Stomach (tissue), 9 donors: ENCODE measurements around the gene RGS3. TPM values are rescaled to one million over a fixed set of nuclear protein-coding genes. Genes with fewer than 3 reads are reported as not detected.

ENCODE experiments used
- DNase-seq, 2 donors: peaks; one replicate each; pipeline versions ENCODE4 v3.0.0 to v3.0.0-alpha.2; 2013 to 2019
- H3K27ac ChIP-seq, 5 donors: fragments of 200-600 bp in 4 of 5; sonication (generic) in 4 of 5; one replicate each; pipeline ENCODE4 v1.5.1; 2013 to 2019; ENCODE audit warnings: mild to moderate bottlenecking in 1 of 5, moderate library complexity in 1 of 5
- H3K27me3 ChIP-seq, 3 donors: fragments of 200-600 bp; sonication (generic); one replicate each; pipeline ENCODE4 v1.5.1; 2017 to 2019; ENCODE audit warnings: mixed run types in 1 of 3
- H3K36me3 ChIP-seq, 4 donors: fragments of 200-600 bp; sonication (generic); 1 replicate in 3 of 4; 2 replicates in 1 of 4; pipeline ENCODE4 v1.5.1; 2016 to 2019
- H3K4me1 ChIP-seq, 4 donors: fragments of 200-600 bp; sonication (generic); one replicate each; pipeline ENCODE4 v1.5.1; 2016 to 2019
- H3K4me3 ChIP-seq, 4 donors: fragments of 200-600 bp; sonication (generic) in 3 of 4; one replicate each; pipeline ENCODE4 v1.5.1; 2016 to 2019; ENCODE audit warnings: mild to moderate bottlenecking in 1 of 4
- H3K9me3 ChIP-seq, 4 donors: fragments of 200-600 bp; sonication (generic); one replicate each; pipeline ENCODE4 v1.5.1; 2016 to 2019
- CTCF ChIP-seq, 7 experiments: fragments of 450-650 bp in 4 of 7; fragments of 200-600 bp in 3 of 7; sonication (generic) in 3 of 7; IDR thresholded peaks; one replicate each; pipeline ENCODE4 v1.5.1; 2016 to 2019; ENCODE audit warnings: antibody characterized with exemption in 7 of 7, control low read depth in 2 of 7, mild to moderate bottlenecking in 1 of 7
- EP300 ChIP-seq: sonication (generic); formaldehyde crosslinking; IDR thresholded peaks from one replicate; pipeline ENCODE4 v1.6.1; 2017; ENCODE audit warnings: antibody characterized with exemption
- POLR2A ChIP-seq, 4 donors: fragments of 450-650 bp; IDR thresholded peaks; one replicate each; pipeline ENCODE4 v1.6.1; 2016; ENCODE audit warnings: antibody characterized with exemption in 4 of 4, control low read depth in 2 of 4, mild to moderate bottlenecking in 1 of 4, moderate library complexity in 1 of 4
- POLR2AphosphoS5 ChIP-seq, 3 donors: sonication (generic); formaldehyde crosslinking; IDR thresholded peaks; one replicate each; pipeline ENCODE4 v1.6.1; 2016; ENCODE audit warnings: antibody characterized with exemption in 3 of 3
- WGBS, 5 donors: extraction: QIAGEN DNeasy Blood & Tissue Kit in 3 of 5; methylation state at CpG; one replicate each; pipeline versions ENCODE4 v1.1.5 to v1.1.7; 2013 to 2018; 5-methylcytosine and 5-hydroxymethylcytosine counted together
- intact Hi-C: fragments of 100-400 bp; cut with DNase I; formaldehyde crosslinking; loops from one replicate; pipeline ENCODE4 v1.15.1; 2023; ENCODE audit warnings: low total_unique reads
- polyA plus RNA-seq, 3 donors: library from polyadenylated mRNA; stranded (reverse); fragments of 200-250 nt; gene quantifications; one replicate each; pipeline ENCODE4 v1.2.3, GENCODE V29; 2013
- total RNA-seq, 5 donors: library from RNA; depleted of rRNA; stranded (reverse); fragments of >200 nt; gene quantifications; one replicate each; pipeline versions ENCODE4 v1.1.0 to v1.2.3, GENCODE V29; 2014 to 2016
- donor health status: healthy with polysubstance abuse.
- donor health status: Bipolar disorder and iron deficiency.
- donor health status: healthy.

RGS3 gene
- total and polyA plus RNA-seq, 8 donors, result 26.6 to 71.4 (median 35.7) TPM

GRCh38 chr9:113499153-113499875 is 35.8 kb downstream of the RGS3 start:
- no peak overlapping the region for H3K27ac ChIP-seq
- peaks cover 0 to 13% (median 4%) of the 10 kb centered on the region in 4 donors for H3K4me1 ChIP-seq
- intact Hi-C loops, result no loop called here
- peaks cover 0 to 5% (median 2%) of the 10 kb centered on the region in 4 donors for H3K36me3 ChIP-seq
- no peak for TF ChIP-seq EP300
- no peak for TF ChIP-seq CTCF (IDR thresholded peaks at IDR 0.05)
- TF ChIP-seq POLR2AphosphoS5 (IDR thresholded peaks at IDR 0.05), result no peak
- no peak for TF ChIP-seq POLR2A (IDR thresholded peaks at IDR 0.05)
- 89 to 95% (median 92%) methylated on average over 9 to 10 of the region's 10 CpGs for WGBS, 5 donors
- no peaks in the 10 kb centered on the region for H3K9me3 ChIP-seq
- DNase-seq, result no peak
- H3K27me3 ChIP-seq, result no peaks in the 10 kb centered on the region
- H3K4me3 ChIP-seq, result no peak overlapping the region

GRCh38 chr9:113499876-113500497 is 36.5 kb downstream of the RGS3 start:
- Histone ChIP-seq H3K36me3 (peaks cover 0 to 5% (median 2%) of the 10 kb centered on the region in 4 donors), H3K4me3 (no peak overlapping the region), H3K4me1 (peaks cover 0 to 19% (median 8%) of the 10 kb centered on the region in 4 donors), H3K27me3 (no peaks in the 10 kb centered on the region), H3K27ac (peak overlapping the region in 1 of 5 donors; percentile 25), H3K9me3 (no peaks in the 10 kb centered on the region)
- DNase-seq, result no peak
- WGBS, 5 donors, result 81 to 92% (median 84%) methylated on average over 5 of the region's 5 CpGs
- intact Hi-C loops, result no loop called here
- TF ChIP-seq EP300 (no peak), POLR2A (IDR thresholded peaks at IDR 0.05) (no peak), POLR2AphosphoS5 (IDR thresholded peaks at IDR 0.05) (no peak), CTCF (IDR thresholded peaks at IDR 0.05) (no peak)

- DNase-seq, result no peak
- TF ChIP-seq POLR2AphosphoS5 (IDR thresholded peaks at IDR 0.05) (no peak), CTCF (IDR thresholded peaks at IDR 0.05) (no peak), EP300 (no peak), POLR2A (IDR thresholded peaks at IDR 0.05) (no peak)
- Histone ChIP-seq H3K27ac (peak overlapping the region in 4 of 5 donors; percentile 29 to 66 (median 54)), H3K9me3 (no peaks in the 10 kb centered on the region), H3K27me3 (no peaks in the 10 kb centered on the region), H3K36me3 (peaks cover 0 to 9% (median 3%) of the 10 kb centered on the region in 4 donors), H3K4me1 (peaks cover 0 to 19% (median 8%) of the 10 kb centered on the region in 4 donors), H3K4me3 (peak overlapping the region; percentile 5 to 32 (median 20))
- intact Hi-C loops, result no loop called here
- WGBS, 5 donors, result 84 to 89% (median 86%) methylated on average over 19 to 20 of the region's 20 CpGs
These were observed 37.7 kb downstream of the RGS3 start for GRCh38 chr9:113501129-113501686.

GRCh38 chr9:113501852-113502251 is 38.3 kb downstream of the RGS3 start:
- peaks cover 0 to 16% (median 6%) of the 10 kb centered on the region in 4 donors for H3K36me3 ChIP-seq
- TF ChIP-seq CTCF (IDR thresholded peaks at IDR 0.05) (no peak), POLR2AphosphoS5 (IDR thresholded peaks at IDR 0.05) (no peak), EP300 (no peak), POLR2A (IDR thresholded peaks at IDR 0.05) (no peak)
- WGBS, 5 donors, result 87 to 97% (median 93%) methylated on average over 5 of the region's 5 CpGs
- no peaks in the 10 kb centered on the region for H3K27me3 ChIP-seq
- H3K9me3 ChIP-seq, result no peaks in the 10 kb centered on the region
- H3K27ac ChIP-seq, result peak overlapping the region in 4 of 5 donors; percentile 29 to 66 (median 54)
- DNase-seq, result no peak
- peaks cover 0 to 19% (median 8%) of the 10 kb centered on the region in 4 donors for H3K4me1 ChIP-seq
- intact Hi-C loops, result no loop called here
- peak overlapping the region; percentile 5 to 32 (median 20) for H3K4me3 ChIP-seq
